RWPE2 (cell line): ENCODE data around the gene GRHL1.
A peak's percentile ranks its signal among the peaks of the same experiment; 100 is the strongest.
"Not testable (repeated sequence)": the region's sequence is repeated elsewhere in the genome, so short reads cannot be mapped to it uniquely, and the experiment has no call there.

Experiments
- ATAC-seq: fragments of 200-7000 bp; cut with Tn5 transposase; 3 replicates; pipeline ENCODE4 v1.9.1; 2021; ENCODE audit warnings: low read depth
- DNase-seq: peaks from one replicate; pipeline ENCODE4 v3.0.0-alpha.2; 2020; ENCODE audit warnings: low spot score
- H3K27ac ChIP-seq: fragments of 450-650 bp; 2 replicates; pipeline ENCODE4 v1.5.1; 2017; ENCODE audit warnings: mild to moderate bottlenecking; ENCODE audit not compliant: poor library complexity, severe bottlenecking
- H3K27me3 ChIP-seq: fragments of 250-450 bp; sonication (Bioruptor Pico); 2 replicates; pipeline ENCODE4 v1.5.1; 2021; ENCODE audit warnings: mild to moderate bottlenecking, moderate library complexity; ENCODE audit not compliant: insufficient read depth, poor library complexity, severe bottlenecking
- H3K36me3 ChIP-seq: fragments of 250-450 bp; sonication (Bioruptor Pico); 2 replicates; pipeline ENCODE4 v1.5.1; 2020; ENCODE audit warnings: low read depth, mild to moderate bottlenecking, moderate library complexity
- H3K4me1 ChIP-seq: fragments of 250-450 bp; sonication (Bioruptor Pico); 2 replicates; pipeline ENCODE4 v1.5.1; 2021; ENCODE audit warnings: mild to moderate bottlenecking, moderate library complexity; ENCODE audit not compliant: insufficient read depth, poor library complexity, severe bottlenecking
- H3K4me3 ChIP-seq: fragments of 250-450 bp; sonication (Bioruptor Pico); 2 replicates; pipeline ENCODE4 v1.5.1; 2021; ENCODE audit warnings: mild to moderate bottlenecking, moderate library complexity; ENCODE audit not compliant: severe bottlenecking
- H3K9me3 ChIP-seq: fragments of 250-450 bp; sonication (Bioruptor Pico); 2 replicates; pipeline ENCODE4 v1.5.1; 2021; ENCODE audit warnings: mild to moderate bottlenecking, moderate library complexity; ENCODE audit not compliant: severe bottlenecking
- TF ChIP-seq, protein P1 (sequence below): fragments of 450-650 bp; IDR thresholded peaks from one replicate; pipeline ENCODE4 v1.5.1; 2017; ENCODE audit warnings: mild to moderate bottlenecking, moderate library complexity; ENCODE audit not compliant: poor library complexity, severe bottlenecking

GRHL1 gene

DNA sequence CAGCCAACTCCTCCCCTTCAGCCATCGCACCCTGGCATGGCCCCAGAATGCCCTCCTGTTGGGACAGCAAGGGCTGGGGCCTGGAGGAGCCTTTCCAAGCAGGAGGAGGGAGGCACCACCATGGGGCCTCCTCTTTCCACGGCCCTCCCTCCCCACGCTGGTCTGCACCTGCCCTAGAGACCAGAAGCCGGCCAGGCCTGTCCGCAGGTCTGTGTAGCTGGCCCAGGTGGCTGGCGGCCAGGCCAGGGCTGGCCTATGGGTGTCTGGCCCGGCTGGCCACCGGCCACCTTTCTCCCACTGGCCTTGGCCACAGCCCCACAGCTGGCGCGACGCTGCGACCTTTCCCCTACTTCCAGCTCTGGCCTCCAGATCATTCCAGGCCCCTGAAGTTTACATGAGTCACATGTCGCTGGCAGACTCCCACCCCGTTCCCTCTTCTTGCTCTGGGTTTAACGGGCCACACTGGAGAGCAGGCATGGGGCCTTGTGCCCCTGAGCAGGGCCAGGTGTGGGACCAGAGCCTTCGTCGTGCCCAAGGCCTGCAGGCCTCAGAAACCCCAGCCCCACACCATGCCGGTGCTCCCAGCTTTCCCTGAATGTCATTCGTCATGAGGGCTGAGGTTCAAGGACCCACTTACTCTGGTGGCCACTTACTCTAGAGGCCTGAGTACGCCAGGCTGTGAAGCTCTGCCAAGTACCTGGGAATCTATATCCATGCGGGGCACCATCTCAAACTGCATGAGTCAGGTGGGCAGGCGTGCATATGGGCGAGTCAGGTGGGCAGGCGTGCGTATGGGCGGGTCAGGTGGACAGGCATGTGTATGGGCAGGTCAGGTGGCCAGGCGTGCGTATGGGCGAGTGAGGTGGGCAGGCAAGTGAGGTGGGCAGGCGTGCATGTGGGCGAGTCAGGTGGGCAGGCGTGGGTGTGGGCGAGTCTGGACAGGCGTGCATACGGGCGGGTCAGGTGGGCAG lies 58.6 kb downstream of the GRHL1 start:
- H3K27me3 ChIP-seq: no peaks in the 10 kb centered on the region
- DNase-seq (no peak), ATAC-seq (no peak)
- no peaks in the 10 kb centered on the region for H3K9me3 ChIP-seq
- no peaks in the 10 kb centered on the region for H3K36me3 ChIP-seq
- no peak overlapping the region for H3K4me3 ChIP-seq
- no peak overlapping the region for H3K27ac ChIP-seq
- TF ChIP-seq, protein P1, sequence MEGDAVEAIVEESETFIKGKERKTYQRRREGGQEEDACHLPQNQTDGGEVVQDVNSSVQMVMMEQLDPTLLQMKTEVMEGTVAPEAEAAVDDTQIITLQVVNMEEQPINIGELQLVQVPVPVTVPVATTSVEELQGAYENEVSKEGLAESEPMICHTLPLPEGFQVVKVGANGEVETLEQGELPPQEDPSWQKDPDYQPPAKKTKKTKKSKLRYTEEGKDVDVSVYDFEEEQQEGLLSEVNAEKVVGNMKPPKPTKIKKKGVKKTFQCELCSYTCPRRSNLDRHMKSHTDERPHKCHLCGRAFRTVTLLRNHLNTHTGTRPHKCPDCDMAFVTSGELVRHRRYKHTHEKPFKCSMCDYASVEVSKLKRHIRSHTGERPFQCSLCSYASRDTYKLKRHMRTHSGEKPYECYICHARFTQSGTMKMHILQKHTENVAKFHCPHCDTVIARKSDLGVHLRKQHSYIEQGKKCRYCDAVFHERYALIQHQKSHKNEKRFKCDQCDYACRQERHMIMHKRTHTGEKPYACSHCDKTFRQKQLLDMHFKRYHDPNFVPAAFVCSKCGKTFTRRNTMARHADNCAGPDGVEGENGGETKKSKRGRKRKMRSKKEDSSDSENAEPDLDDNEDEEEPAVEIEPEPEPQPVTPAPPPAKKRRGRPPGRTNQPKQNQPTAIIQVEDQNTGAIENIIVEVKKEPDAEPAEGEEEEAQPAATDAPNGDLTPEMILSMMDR: no peak
- H3K4me1 ChIP-seq: no peaks in the 10 kb centered on the region

DNA sequence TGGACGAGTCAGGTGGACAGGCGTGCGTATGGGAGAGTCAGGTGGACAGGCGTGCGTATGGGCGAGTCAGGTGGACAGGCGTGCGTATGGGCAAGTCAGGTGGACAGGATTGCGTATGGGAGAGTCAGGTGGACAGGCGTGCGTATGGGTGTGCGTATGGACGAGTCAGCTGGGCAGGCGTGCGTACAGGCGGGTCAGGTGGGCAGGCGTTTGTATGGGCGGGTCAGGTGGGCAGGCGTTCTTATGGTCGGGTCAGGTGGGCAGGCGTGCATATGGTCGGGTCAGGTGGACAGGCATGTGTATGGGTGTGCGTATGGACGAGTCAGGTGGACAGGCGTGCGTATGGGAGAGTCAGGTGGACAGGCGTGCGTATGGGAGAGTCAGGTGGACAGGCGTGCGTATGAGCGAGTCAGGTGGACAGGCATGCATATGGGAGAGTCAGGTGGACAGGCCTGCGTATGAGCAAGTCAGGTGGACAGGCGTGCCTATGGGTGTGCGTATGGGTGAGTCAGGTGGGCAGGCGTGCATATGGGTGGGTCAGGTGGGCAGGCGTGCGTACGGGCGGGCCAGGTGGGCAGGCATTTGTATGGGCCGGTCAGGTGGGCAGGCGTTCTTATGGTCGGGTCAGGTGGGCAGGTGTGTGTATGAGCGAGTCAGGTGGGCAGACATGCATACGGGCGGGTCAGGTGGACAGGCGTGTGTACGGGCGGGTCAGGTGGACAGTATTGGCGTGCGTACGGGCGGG lies 59.5 kb downstream of the GRHL1 start:
- not testable (repeated sequence) for ATAC-seq, H3K9me3 ChIP-seq, H3K4me3 ChIP-seq, H3K36me3 ChIP-seq, DNase-seq, H3K27ac ChIP-seq, H3K27me3 ChIP-seq, H3K4me1 ChIP-seq

DNA sequence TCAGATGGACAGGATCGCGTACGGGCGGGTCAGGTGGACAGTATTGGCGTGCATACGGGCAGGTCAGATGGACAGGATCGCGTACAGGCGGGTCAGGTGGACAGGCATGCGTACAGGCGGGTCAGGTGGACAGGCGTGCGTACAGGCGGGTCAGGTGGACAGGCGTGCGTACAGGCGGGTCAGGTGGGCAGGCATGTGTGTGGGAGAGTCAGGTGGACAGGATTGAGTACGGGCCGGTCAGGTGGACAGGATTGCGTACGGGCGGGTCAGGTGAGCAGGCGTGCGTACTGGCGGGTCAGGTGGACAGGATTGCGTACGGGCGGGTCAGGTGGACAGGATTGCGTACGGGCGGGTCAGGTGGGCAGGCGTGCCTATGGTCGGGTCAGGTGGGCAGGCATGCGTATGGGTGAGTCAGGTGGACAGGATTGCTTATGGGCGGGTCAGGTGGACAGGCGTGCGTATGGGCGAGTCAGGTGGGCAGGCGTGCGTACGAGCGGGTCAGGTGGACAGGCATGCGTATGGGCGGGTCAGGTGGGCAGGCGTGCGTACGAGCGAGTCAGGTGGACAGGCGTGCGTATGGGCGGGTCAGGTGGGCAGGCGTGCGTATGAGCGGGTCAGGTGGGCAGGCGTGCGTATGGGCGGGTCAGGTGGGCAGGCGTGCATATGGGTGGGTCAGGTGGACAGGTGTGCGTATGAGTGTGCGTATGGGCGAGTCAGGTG lies 60.3 kb downstream of the GRHL1 start:
- not testable (repeated sequence) for H3K4me3 ChIP-seq, DNase-seq, H3K36me3 ChIP-seq, H3K9me3 ChIP-seq, H3K4me1 ChIP-seq, H3K27ac ChIP-seq, ATAC-seq, H3K27me3 ChIP-seq

DNA sequence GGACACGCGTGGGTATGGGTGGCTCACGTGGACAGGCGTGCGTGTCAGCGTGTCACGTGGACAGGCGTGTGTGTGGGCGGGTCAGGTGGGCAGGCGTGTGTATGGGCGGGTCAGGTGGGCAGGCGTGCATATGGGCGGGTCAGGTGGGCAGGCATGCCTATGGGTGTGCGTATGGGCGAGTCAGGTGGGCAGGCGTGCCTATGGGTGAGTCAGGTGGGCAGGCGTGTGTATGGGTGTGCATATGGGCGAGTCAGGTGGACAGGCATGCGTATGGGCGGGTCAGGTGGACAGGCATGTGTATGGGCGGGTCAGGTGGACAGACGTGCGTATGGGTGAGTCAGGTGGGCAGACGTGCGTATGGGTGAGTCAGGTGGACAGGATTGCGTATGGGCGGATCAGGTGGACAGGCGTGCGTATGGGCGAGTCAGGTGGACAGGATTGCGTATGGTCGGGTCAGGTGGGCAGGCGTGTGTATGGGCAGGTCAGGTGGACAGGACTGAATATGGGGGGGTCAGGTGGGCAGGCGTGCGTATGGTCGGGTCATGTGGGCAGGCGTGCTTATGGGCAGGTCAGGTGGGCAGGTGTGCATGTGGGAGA lies 61.0 kb downstream of the GRHL1 start:
- H3K4me1 ChIP-seq, ATAC-seq, H3K4me3 ChIP-seq, H3K9me3 ChIP-seq, H3K36me3 ChIP-seq, DNase-seq, H3K27me3 ChIP-seq, H3K27ac ChIP-seq: not testable (repeated sequence)

DNA sequence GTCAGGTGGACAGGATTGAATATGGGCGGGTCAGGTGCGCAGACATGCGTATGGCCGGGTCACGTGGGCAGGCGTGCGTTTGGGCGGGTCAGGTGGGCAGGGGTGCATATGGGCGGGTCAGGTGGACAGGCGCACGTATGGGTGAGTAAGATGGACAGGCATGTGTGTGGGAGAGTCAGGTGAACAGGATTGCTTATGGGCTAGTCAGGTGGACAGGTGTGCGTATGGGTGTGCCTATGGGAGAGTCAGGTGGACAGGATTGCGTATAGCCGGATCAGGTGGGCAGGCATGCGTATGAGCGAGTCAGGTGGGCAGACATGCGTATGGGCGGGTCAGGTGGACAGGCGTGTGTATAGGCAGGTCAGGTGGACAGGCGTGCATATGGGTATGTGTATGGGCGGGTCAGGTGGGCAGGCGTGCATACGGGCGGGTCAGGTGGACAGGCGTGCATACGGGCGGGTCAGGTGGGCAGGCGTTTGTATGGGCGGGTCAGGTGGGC lies 61.5 kb downstream of the GRHL1 start:
- no peaks in the 10 kb centered on the region for H3K9me3 ChIP-seq
- no peak overlapping the region for H3K4me3 ChIP-seq
- 0 out of 3 replicates have a peak, but pooled peaks have one; percentile 28 for ATAC-seq
- H3K27me3 ChIP-seq: no peaks in the 10 kb centered on the region
- TF ChIP-seq, protein P1: no peak
- no peaks in the 10 kb centered on the region for H3K4me1 ChIP-seq
- no peak overlapping the region for H3K27ac ChIP-seq
- DNase-seq: no peak
- no peaks in the 10 kb centered on the region for H3K36me3 ChIP-seq

DNA sequence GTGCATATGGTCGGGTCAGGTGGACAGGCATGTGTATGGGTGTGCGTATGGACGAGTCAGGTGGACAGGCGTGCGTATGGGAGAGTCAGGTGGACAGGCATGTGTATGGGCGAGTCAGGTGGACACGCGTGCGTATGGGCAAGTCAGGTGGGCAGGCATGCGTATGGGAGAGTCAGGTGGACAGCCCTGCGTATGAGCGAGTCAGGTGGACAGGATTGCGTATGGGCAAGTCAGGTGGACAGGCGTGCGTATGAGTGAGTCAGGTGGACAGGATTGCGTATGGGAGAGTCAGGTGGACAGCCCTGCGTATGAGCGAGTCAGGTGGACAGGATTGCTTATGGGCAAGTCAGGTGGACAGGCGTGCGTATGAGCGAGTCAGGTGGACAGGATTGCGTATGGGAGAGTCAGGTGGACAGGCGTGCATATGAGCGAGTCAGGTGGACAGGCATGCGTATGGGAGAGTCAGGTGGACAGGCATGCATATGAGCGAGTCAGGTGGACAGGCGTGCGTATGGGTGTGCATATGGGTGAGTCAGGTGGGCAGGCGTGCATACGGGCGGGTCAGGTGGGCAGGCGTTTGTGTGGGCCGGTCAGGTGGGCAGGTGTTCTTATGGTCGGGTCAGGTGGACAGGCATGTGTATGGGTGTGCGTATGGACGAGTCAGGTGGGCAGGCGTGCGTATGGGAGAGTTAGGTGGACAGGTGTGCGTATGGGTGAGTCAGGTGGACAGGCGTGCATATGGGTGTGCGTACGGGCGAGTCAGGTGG lies 62.3 kb downstream of the GRHL1 start:
- not testable (repeated sequence) for H3K4me3 ChIP-seq, H3K27ac ChIP-seq, H3K36me3 ChIP-seq, H3K27me3 ChIP-seq, H3K9me3 ChIP-seq, ATAC-seq, DNase-seq, H3K4me1 ChIP-seq
